Measurements from ENCODE around the gene KCNMB1.
A peak's percentile ranks its signal among the peaks of the same experiment; 100 is the strongest.

The KCNMB1 gene, protein sequence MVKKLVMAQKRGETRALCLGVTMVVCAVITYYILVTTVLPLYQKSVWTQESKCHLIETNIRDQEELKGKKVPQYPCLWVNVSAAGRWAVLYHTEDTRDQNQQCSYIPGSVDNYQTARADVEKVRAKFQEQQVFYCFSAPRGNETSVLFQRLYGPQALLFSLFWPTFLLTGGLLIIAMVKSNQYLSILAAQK

GRCh38 chr5:170388818-170389549 is at the start of gene KCNMB1:
KCNMB1 (minus strand) TSS chr5:170389367; CDS start chr5:170385447, 3,920 bp downstream.
- DNase-seq = no peak

DNA sequence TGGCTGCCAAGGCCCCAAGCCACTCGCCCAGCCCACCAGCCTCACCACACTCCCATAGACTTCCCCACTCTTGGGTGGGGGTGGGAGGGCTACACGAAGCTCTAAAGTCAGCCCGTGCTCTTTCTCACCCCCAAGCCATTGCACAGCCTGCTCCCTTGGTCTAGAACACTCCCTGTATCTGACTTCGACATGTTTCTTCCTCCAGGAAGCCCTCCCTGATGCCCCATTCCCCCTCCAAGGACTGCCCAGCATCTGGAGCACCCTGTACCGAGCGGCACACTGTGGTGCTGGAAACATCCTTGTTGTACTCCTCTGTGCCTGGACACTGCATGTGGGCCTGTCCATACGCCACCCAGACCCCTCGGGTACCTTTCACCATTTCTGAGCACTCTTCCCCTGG is 49.4 kb upstream of the KCNMB1 start:
- no peak for DNase-seq

DNA sequence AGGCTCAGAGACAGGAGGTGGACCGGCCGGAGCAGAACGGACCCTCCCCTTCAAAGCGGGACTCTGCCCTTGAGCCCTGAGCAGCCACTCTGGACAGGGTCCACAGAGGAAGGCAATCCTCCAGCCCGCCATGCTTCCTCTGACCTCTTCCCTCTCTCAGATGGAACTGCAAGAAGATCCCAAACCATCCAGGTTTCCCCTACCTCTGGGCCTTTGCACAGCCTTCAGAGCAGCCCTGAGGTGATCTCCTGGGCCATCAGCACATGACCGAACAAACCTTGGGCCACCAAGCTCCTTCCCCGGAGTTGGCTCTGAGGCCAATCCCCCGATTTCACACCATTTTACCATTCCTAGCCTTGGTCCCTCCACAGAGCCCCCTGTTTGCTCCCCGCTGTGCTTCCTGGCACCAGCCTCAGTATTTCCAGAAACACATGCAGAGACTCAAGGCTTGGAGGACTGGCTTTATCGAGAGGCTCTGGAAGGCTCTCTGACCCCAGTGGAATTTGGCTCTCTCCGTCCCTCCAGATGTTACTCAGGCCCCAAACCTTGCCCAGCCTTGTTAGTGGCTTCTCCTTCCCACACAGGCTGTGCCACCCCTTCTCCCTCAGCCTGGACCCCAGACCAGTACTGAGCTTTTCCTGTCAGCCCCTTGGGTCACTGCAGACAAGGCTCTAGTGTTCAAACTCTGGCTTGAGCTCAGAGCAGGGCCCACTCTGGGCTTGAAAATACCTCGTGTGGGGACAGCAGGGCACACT is 48.6 kb upstream of the KCNMB1 start:
- DNase-seq = no peak

DNA sequence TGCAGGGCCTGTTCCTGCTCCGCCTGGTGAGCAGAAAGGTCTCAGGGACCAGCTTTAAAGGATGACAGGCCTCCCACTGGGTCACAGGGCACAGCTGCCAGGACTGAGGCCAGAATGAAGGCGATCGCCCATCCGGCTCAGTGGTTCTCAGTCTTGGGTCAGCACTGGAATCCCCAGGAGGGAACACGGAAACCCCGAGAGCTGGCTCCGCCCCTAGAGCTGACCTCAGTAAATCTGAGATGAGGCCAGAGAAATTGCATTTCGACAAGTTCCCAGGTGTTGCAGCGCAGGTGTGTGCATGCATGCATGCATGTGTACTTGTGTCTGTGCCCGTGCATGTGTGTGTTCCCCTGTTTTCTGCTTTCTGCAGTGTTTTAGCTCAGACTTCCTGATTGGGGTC is 47.2 kb upstream of the KCNMB1 start:
- no peak for DNase-seq

- no peak for DNase-seq
Observed at GRCh38 chr5:170434966-170435605, 45.9 kb upstream of the KCNMB1 start.

GRCh38 chr5:170432669-170433068 is 43.5 kb upstream of the KCNMB1 start:
- DNase-seq = no peak

DNA sequence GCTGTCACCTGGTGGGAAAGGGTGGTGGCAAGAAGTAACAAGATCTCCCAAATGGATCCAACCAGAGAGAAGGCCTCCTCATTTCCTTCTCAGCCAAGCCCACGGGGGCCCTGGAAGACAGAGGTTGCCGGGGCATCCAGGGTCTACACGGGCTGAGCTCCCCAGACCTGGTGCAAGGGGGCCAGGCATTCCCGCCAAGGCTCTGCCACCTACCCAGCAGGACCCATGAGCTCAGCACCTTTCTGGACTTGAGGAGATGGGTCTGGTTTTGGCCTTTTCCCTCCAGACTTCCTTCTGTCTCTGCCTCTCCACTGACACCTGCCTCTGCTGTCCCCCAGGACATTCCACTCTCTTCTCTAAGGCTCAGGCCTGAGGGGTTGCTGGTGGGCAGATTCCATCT is 42.4 kb upstream of the KCNMB1 start:
- no peak for DNase-seq

- DNase-seq = no peak
Observed at GRCh38 chr5:170430866-170431437, 41.8 kb upstream of the KCNMB1 start.

DNA sequence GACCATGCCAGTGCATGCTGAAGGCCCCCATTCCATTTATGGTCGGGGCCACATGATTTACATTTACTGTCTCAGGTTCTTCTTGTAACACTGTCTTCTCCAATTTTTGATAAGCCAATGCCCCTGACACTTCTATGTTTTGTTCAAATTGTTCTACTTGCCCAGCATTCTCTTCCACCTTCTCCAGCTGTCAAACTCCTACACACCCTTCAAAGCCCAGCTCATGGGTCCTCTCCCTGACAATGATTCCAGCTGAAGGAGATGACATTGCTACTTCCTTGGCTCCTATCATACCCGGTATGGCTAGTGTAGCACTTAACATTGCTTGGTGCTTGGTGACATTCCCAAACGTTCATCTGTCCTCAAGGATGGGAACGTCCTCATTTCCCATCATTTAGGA is 41.1 kb upstream of the KCNMB1 start:
- DNase-seq = no peak

DNA sequence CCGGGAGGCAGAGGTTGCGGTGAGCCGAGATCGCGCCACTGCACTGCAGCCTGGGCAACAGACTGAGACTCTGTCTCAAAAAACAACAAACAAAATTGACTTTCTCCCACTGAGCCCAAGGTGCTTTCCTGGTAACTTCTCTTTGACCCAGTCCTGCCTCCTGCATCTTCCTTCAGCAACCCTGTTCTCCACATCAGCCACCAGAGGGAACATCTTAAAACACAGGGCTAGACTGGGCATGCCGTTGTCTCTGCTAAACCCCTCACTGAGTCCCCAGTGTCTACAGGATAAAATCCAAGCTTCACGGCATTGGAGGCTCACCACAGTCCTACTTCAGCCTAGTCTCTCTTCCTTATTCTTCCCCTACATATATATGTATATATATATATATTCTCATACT is 39.8 kb upstream of the KCNMB1 start:
- no peak for DNase-seq

GRCh38 chr5:170427672-170428236 is 38.6 kb upstream of the KCNMB1 start:
- peak; percentile 45 for DNase-seq

DNA sequence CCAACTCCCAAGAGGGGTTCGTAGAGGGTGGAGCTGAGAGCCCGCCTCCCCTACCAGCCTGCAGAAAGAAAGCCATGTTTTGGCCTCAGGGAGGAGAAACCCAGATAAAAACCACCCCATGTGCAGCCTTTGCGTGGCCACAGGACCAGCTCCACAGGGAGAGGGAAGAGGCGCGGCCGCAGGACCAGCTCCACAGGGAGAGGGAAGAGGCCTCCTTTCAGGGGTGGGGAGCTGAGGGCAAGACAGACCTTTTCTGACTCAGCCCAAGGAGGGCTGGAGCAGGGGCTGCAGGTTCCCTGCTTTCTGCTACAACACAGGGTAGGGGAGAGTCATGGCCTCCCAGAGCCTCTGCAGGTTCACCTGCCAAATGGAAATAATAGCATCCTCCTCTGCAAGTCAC is 37.6 kb upstream of the KCNMB1 start:
- DNase-seq = no peak

DNA sequence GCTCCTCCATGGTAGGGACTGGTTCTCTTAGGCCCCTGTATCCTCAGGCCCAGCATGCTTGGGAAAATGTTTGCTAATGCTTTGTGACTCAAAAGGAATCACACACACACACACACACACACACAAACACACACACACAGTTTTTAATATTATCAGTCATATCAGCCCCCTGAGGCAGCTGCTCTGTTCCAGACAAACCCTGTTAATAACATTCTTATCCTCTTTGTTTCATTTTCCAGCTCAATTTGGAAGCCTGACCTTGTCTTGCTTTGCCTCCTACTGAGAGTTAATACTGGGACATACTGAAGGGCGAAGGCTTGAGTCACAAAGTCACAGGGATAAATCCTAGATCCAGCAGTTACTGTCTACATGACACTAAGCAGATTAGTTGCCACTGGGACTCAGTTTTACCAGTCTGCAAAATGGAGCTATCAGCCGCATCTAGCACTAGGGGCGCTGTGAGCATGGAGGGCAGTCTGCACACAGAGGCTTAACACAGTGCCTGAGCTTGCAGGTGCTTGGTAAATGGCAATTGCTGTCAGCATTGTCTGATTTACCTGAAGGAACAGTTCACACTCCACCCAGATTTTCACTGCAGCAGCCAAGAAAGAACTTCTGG is 37.1 kb upstream of the KCNMB1 start:
- no peak for DNase-seq

DNA sequence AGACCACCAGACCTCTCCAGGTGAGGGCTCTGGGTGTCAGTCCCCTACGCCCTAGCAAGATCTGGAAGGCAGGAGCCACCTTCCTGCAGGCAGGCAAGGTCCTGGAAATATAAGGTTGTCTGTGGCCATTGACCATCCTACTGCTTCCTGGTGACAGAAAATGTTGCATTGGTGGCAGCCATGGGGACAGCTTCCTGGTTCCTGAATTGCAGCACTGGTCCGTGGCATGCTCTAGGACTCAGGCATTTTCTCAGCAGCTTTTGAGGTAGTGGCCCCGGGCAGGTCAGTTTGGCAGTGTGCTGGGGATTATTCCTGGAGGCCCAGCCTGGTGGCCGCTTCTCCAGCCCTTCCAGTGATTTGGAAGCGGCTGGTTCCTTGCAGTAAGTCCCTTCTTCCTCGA is 36.6 kb upstream of the KCNMB1 start:
- no peak for DNase-seq

GRCh38 chr5:170424629-170425028 is 35.5 kb upstream of the KCNMB1 start:
- DNase-seq = no peak

GRCh38 chr5:170423692-170424091 is 34.5 kb upstream of the KCNMB1 start:
- no peak for DNase-seq

GRCh38 chr5:170421826-170422225 is 32.7 kb upstream of the KCNMB1 start:
- no peak for DNase-seq

- DNase-seq = peak; percentile 11
Observed at GRCh38 chr5:170420806-170421412, 31.7 kb upstream of the KCNMB1 start.

DNA sequence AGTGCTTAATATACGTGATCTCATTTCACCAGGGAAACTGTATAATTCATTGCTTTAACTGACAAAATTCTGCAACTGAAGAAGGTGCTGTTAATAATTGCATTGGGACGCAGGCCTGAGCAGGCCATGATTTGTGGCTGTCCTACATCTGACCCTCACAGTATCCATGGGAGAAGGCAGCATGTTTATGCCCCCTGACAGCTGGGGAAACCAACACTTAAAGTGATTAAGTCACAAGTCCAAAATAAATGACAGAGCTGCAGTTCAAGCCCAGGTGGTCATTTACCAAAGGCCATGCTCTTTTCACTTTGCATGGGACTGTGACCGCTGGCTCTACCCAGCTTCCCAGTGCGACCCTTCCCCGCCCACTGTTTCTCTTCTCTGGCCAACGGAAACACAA is 30.5 kb upstream of the KCNMB1 start:
- no peak for DNase-seq

GRCh38 chr5:170418736-170419135 is 29.6 kb upstream of the KCNMB1 start:
- DNase-seq = no peak

DNA sequence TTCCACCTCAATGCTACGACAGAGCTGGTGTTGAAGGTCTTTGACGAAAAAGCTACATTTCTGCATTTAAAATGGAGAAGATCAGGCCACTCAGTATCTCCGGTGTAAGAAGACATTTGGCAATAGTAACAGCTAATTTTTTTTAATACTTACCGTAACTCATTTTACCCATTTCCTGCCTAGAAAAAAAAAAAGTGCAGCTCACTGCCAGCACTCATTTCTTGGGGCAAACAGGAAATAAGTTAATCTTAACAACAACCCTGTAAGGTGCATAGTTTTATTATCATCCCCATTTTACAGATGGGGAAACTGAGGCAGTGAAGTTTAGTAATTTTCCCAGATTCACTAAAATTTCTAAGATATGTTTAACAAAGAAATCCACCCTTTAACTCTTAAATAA is 27.4 kb upstream of the KCNMB1 start:
- DNase-seq = no peak

DNA sequence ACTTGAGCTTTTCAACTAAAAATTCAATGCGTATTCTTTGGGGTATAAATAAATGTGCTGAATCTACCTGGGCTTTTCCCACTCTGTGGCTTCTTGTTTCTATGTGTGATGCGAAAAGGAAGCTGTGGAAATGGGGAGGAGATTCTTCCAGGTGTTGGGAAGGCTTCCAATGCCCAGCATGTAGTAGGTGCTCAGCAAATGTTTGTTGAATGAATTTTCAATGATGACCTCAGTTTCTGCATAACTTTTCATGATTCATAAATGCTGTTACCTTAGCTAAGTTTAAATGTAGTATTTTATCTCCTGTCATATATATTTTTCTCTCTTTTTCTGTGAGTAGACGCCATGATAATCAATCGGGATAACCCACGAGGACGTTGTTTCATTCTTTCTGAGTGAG is 25.6 kb upstream of the KCNMB1 start:
- no peak for DNase-seq

Measured in NCI-H1105 (cell line).